ENCODE data around the gene PLEKHA1.

DNA sequence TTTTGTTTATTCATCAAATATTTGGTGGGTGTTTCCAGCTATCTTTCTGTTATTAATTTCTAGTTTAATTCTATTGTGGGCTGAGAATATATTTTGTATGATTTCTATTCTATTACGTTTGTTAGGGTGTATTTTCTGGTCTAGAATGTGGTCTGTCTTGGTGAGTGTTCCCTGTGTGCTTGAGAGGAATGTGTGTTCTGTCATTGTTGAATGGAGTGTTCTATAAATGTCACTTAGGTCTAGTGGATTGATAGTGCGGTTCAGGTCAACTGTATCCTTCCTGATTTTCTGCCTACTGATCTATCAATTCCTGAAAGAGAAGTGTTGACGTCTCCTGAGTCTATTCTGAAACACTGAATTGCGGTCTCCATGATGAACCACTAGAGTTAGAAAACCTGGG, 95.3 kb downstream of the PLEKHA1 start:
- TF ChIP-seq POLR2AphosphoS5 (IDR thresholded peaks at IDR 0.05) (no peak), POLR2A (IDR thresholded peaks at IDR 0.05) (no peak), EP300 (IDR thresholded peaks at IDR 0.05) (no peak)
- TF ChIP-seq, protein P1, sequence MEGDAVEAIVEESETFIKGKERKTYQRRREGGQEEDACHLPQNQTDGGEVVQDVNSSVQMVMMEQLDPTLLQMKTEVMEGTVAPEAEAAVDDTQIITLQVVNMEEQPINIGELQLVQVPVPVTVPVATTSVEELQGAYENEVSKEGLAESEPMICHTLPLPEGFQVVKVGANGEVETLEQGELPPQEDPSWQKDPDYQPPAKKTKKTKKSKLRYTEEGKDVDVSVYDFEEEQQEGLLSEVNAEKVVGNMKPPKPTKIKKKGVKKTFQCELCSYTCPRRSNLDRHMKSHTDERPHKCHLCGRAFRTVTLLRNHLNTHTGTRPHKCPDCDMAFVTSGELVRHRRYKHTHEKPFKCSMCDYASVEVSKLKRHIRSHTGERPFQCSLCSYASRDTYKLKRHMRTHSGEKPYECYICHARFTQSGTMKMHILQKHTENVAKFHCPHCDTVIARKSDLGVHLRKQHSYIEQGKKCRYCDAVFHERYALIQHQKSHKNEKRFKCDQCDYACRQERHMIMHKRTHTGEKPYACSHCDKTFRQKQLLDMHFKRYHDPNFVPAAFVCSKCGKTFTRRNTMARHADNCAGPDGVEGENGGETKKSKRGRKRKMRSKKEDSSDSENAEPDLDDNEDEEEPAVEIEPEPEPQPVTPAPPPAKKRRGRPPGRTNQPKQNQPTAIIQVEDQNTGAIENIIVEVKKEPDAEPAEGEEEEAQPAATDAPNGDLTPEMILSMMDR (IDR thresholded peaks at IDR 0.05), result no peak

All from stomach (tissue), 4 donors.